ENCODE data around the gene R3HDM4. TPM values are rescaled to one million over a fixed set of nuclear protein-coding genes. Genes with fewer than 3 reads are reported as not detected.

The R3HDM4 gene
- total and polyA plus RNA-seq, 10 of the 15 experiments (the other 5 are each of a cell fraction or from before 2014, with no cell fraction given): 1.3 to 65.8 (median 27.7) TPM

GRCh38 chr19:936175-936546, 23.1 kb upstream of the R3HDM4 start:
- RAD21 ChIA-PET (ENCODE audit: unreplicated experiment): no interaction called here
- no peak overlapping the region for H3K9ac ChIP-seq (ENCODE audit: control insufficient read depth, insufficient read depth, low read length)
- peaks cover 4% of the 10 kb centered on the region for H3K9me3 ChIP-seq (replicated peaks; ENCODE audit: control insufficient read depth, insufficient read depth, low read length)
- H3K4me1 ChIP-seq (ENCODE audit: control insufficient read depth, insufficient read depth, low read length): peaks cover 21% of the 10 kb centered on the region
- FAIRE-seq (no peak), ATAC-seq (no peak), DNase-seq (ENCODE audit: low read depth, low spot score) (no peak)
- CTCF ChIA-PET: no interaction called here
- no peak overlapping the region for H3K4me3 ChIP-seq
- POLR2A ChIA-PET: interaction anchor here (0.5 to 1.2 kb wide), 4 partner anchors 9 to 128 kb away, joined by 3 to 6 read pairs (median 4); partner anchors contain the start of genes MED16 and RNU6-9
- no peaks in the 10 kb centered on the region for H3K27me3 ChIP-seq (replicated peaks in 1 of 2; ENCODE audit: control insufficient read depth in 2 of 2, insufficient read depth in 2 of 2, low read length in 1 of 2)
- SMC1A ChIA-PET (ENCODE audit: uncharacterized antibody, unreplicated experiment): no interaction called here
- H3K4me2 ChIP-seq (ENCODE audit: control insufficient read depth, insufficient read depth): no peak overlapping the region
- TF ChIP-seq RUNX3 (IDR thresholded peaks at IDR 0.05; ENCODE audit: low read length) (no peak), EGR1 (IDR thresholded peaks at IDR 0.05; ENCODE audit: borderline replicate concordance in 1 of 2, low read depth in 2 of 2, low read length in 2 of 2) (no peak), USF2 (IDR thresholded peaks at IDR 0.05; ENCODE audit: borderline replicate concordance, low read depth, low read length) (no peak), GABPA (IDR thresholded peaks at IDR 0.05; ENCODE audit: low read depth) (no peak), JUNB (IDR thresholded peaks at IDR 0.05) (no peak), POLR2AphosphoS2 (IDR thresholded peaks at IDR 0.05; ENCODE audit: low read depth, low read length) (no peak), MYC (IDR thresholded peaks at IDR 0.05; ENCODE audit: insufficient read depth, insufficient read length, insufficient replicate concordance, low read length, severe bottlenecking) (no peak), TAF1 (IDR thresholded peaks at IDR 0.05; ENCODE audit: borderline replicate concordance, low read depth, low read length) (no peak), RCOR1 (conservative IDR thresholded peaks at IDR 0.05; ENCODE audit: low read depth, low read length) (no peak), ZNF217 (IDR thresholded peaks at IDR 0.05) (no peak), SREBF1 (IDR thresholded peaks at IDR 0.05; ENCODE audit: low read length) (no peak), ATF3 (IDR thresholded peaks at IDR 0.05; ENCODE audit: borderline replicate concordance, extremely low read depth, low read depth, low read length) (no peak)
- TF ChIP-seq, protein P1, sequence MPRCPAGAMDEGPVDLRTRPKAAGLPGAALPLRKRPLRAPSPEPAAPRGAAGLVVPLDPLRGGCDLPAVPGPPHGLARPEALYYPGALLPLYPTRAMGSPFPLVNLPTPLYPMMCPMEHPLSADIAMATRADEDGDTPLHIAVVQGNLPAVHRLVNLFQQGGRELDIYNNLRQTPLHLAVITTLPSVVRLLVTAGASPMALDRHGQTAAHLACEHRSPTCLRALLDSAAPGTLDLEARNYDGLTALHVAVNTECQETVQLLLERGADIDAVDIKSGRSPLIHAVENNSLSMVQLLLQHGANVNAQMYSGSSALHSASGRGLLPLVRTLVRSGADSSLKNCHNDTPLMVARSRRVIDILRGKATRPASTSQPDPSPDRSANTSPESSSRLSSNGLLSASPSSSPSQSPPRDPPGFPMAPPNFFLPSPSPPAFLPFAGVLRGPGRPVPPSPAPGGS (IDR thresholded peaks at IDR 0.05; ENCODE audit: borderline replicate concordance, insufficient read depth, low read depth, low read length, poor library complexity, severe bottlenecking): no peak
- TF ChIP-seq, protein P2, sequence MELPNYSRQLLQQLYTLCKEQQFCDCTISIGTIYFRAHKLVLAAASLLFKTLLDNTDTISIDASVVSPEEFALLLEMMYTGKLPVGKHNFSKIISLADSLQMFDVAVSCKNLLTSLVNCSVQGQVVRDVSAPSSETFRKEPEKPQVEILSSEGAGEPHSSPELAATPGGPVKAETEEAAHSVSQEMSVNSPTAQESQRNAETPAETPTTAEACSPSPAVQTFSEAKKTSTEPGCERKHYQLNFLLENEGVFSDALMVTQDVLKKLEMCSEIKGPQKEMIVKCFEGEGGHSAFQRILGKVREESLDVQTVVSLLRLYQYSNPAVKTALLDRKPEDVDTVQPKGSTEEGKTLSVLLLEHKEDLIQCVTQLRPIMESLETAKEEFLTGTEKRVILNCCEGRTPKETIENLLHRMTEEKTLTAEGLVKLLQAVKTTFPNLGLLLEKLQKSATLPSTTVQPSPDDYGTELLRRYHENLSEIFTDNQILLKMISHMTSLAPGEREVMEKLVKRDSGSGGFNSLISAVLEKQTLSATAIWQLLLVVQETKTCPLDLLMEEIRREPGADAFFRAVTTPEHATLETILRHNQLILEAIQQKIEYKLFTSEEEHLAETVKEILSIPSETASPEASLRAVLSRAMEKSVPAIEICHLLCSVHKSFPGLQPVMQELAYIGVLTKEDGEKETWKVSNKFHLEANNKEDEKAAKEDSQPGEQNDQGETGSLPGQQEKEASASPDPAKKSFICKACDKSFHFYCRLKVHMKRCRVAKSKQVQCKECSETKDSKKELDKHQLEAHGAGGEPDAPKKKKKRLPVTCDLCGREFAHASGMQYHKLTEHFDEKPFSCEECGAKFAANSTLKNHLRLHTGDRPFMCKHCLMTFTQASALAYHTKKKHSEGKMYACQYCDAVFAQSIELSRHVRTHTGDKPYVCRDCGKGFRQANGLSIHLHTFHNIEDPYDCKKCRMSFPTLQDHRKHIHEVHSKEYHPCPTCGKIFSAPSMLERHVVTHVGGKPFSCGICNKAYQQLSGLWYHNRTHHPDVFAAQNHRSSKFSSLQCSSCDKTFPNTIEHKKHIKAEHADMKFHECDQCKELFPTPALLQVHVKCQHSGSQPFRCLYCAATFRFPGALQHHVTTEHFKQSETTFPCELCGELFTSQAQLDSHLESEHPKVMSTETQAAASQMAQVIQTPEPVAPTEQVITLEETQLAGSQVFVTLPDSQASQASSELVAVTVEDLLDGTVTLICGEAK (IDR thresholded peaks at IDR 0.05; ENCODE audit: borderline replicate concordance): no peak
- no peaks in the 10 kb centered on the region; the same call in 1 of the 2 replicates for H4K20me1 ChIP-seq (ENCODE audit: control insufficient read depth, insufficient read depth)
- intact Hi-C loops (cut with micrococcal nuclease; ENCODE audit: unreplicated experiment) (no loop called here), in situ Hi-C loops (cut with MboI) (no loop called here)
- peaks cover 75% of the 10 kb centered on the region for H3K79me2 ChIP-seq (ENCODE audit: control insufficient read depth, insufficient read depth, low read length)
- H3K27ac ChIP-seq (ENCODE audit: control insufficient read depth, insufficient read depth): no peak overlapping the region
- BruUV-seq (replicated peaks): no TSS peak
- H2AFZ ChIP-seq (ENCODE audit: control insufficient read depth, low read depth, low read length): no peak overlapping the region
- H3K36me3 ChIP-seq (ENCODE audit: control insufficient read depth in 2 of 2, insufficient read depth in 2 of 2, low read length in 1 of 2): peaks cover 19 to 23% of the 10 kb centered on the region in 2 experiments
- WGBS (ENCODE audit: insufficient coverage, insufficient replicate concordance, low lambda C conversion rate, missing lambda C conversion rate): 100% methylated on average over 10 of the region's 10 CpGs

Data from GM12878 (cell line).